Measurements from ENCODE around the gene AKR7A2.

AKR7A2 gene

DNA sequence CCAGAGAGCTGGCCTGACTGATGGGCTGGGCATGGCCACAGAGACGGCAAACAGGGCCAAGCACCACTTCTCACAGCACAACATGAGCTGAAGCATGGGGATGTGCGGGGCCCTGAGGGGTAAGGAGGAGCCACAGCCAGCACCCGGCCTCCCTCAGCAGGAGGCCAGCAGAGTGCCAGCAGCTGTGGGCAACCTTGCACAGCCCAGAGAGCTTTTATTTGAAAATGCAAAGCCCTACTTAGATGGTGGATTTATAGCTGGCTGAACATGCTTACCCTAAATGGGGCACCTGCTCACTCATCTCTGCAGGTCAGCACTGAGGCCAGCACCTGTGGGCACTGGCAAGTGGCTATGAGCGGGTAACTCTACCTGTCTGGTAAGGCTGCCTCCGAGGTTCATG lies 44.3 kb upstream of the AKR7A2 start:
- no peak overlapping the region for H3K14ac ChIP-seq (ENCODE audit: low read length)
- WGBS, 2 donors (ENCODE audit: extremely low coverage in 2 of 2, insufficient read length in 2 of 2, insufficient replicate concordance in 1 of 2), result no CpG with 5 or more reads among the region's 5 CpGs

DNA sequence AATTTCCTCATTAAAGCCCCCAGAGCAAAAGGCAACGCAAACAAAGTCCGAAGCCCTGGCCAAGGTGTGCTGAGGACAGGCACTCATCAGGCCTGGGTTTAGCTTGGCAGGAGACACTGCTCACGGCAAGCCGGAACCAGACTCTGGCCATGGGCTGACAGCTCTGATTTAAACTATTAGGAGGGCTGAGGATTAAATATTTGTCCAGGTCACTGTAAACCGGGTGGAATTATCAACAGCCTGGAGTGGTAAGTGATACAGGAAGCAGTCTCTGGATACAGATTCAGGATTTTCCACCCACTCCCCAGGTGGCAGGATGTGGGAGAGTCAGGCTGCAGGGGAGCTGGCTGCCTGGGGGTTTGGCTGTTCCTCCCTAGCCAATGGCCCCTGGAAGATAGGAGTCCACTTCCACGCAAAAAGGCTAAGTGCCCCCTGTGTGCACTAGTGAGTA lies 42.6 kb upstream of the AKR7A2 start:
- no peak overlapping the region for H3K9ac ChIP-seq (ENCODE audit: low read depth, low read length, poor library complexity)
- H3K18ac ChIP-seq (ENCODE audit: low read length), result no peak overlapping the region
- H2AFZ ChIP-seq (ENCODE audit: low read length), result no peak overlapping the region
- H4K8ac ChIP-seq (ENCODE audit: low read depth, low read length), result no peak overlapping the region
- H2BK12ac ChIP-seq (ENCODE audit: low read length), result no peak overlapping the region
- DNase-seq (ENCODE audit: low spot score), result no peak
- H3K4me3 ChIP-seq (ENCODE audit: low read length in 2 of 2), result no peak overlapping the region
- no peak overlapping the region for H3K4me2 ChIP-seq (ENCODE audit: insufficient read depth, low read length, poor library complexity, severe bottlenecking)
- no peak overlapping the region for H2BK15ac ChIP-seq (ENCODE audit: low read length)
- no peak overlapping the region for H2BK120ac ChIP-seq (ENCODE audit: low read depth, low read length)
- H2AK5ac ChIP-seq (ENCODE audit: low read depth, low read length), result no peak overlapping the region
- no CpG with 5 or more reads among the region's 6 CpGs for WGBS, 2 donors (ENCODE audit: extremely low coverage in 2 of 2, insufficient read length in 2 of 2, insufficient replicate concordance in 1 of 2)
- H3K14ac ChIP-seq (ENCODE audit: low read length), result no peak overlapping the region
- H3K36me3 ChIP-seq (replicated peaks in 1 of 2; ENCODE audit: control insufficient read depth in 2 of 2, insufficient read depth in 2 of 2, low read length in 2 of 2), result peaks cover 27 to 77% of the 10 kb centered on the region in 2 donors
- H3K9me3 ChIP-seq (replicated peaks in 1 of 2; ENCODE audit: control insufficient read depth in 2 of 2, insufficient read depth in 1 of 2, low read depth in 1 of 2, low read length in 2 of 2), result no peaks in the 10 kb centered on the region
- H3K23ac ChIP-seq (ENCODE audit: low read depth, low read length, poor library complexity), result no peak overlapping the region
- peaks cover 3% of the 10 kb centered on the region for H3K79me1 ChIP-seq (ENCODE audit: low read depth, low read length)
- no peaks in the 10 kb centered on the region for H3K27me3 ChIP-seq (ENCODE audit: control insufficient read depth in 3 of 3, insufficient read depth in 3 of 3, low read depth in 1 of 3, low read length in 3 of 3)
- H4K91ac ChIP-seq (ENCODE audit: low read depth, low read length, poor library complexity), result no peak overlapping the region
- no peak overlapping the region for H2BK5ac ChIP-seq (ENCODE audit: low read length)
- H3K4me1 ChIP-seq (ENCODE audit: control insufficient read depth in 2 of 2, insufficient read depth in 1 of 2, low read depth in 1 of 2, low read length in 2 of 2), result no peaks in the 10 kb centered on the region
- no peak overlapping the region for H3K4ac ChIP-seq (ENCODE audit: low read length)
- no peak overlapping the region for H3K27ac ChIP-seq (replicated peaks; ENCODE audit: low read length)

More for the DNA sequence above, 44.3 kb upstream of the AKR7A2 start:
- Histone ChIP-seq H3K79me1 (ENCODE audit: low read depth, low read length) (peaks cover 6% of the 10 kb centered on the region), H3K27me3 (ENCODE audit: control insufficient read depth in 3 of 3, insufficient read depth in 3 of 3, low read depth in 1 of 3, low read length in 3 of 3) (no peaks in the 10 kb centered on the region), H3K4me3 (ENCODE audit: low read length in 2 of 2) (no peak overlapping the region), H2BK120ac (ENCODE audit: low read depth, low read length) (no peak overlapping the region), H3K4ac (ENCODE audit: low read length) (no peak overlapping the region), H3K36me3 (replicated peaks in 1 of 2; ENCODE audit: control insufficient read depth in 2 of 2, insufficient read depth in 2 of 2, low read length in 2 of 2) (peaks cover 21 to 72% of the 10 kb centered on the region in 2 donors), H3K23ac (ENCODE audit: low read depth, low read length, poor library complexity) (peak overlapping the region; percentile 75), H3K4me1 (ENCODE audit: control insufficient read depth in 2 of 2, insufficient read depth in 1 of 2, low read depth in 1 of 2, low read length in 2 of 2) (peaks cover 0 to 2% of the 10 kb centered on the region in 2 donors), H3K18ac (ENCODE audit: low read length) (no peak overlapping the region), H3K4me2 (ENCODE audit: insufficient read depth, low read length, poor library complexity, severe bottlenecking) (no peak overlapping the region), H2BK12ac (ENCODE audit: low read length) (no peak overlapping the region), H3K27ac (replicated peaks; ENCODE audit: low read length) (no peak overlapping the region), H3K9ac (ENCODE audit: low read depth, low read length, poor library complexity) (no peak overlapping the region), H2BK15ac (ENCODE audit: low read length) (no peak overlapping the region), H4K91ac (ENCODE audit: low read depth, low read length, poor library complexity) (no peak overlapping the region), H3K9me3 (replicated peaks in 1 of 2; ENCODE audit: control insufficient read depth in 2 of 2, insufficient read depth in 1 of 2, low read depth in 1 of 2, low read length in 2 of 2) (no peaks in the 10 kb centered on the region), H2AK5ac (ENCODE audit: low read depth, low read length) (no peak overlapping the region), H2BK5ac (ENCODE audit: low read length) (no peak overlapping the region), H4K8ac (ENCODE audit: low read depth, low read length) (no peak overlapping the region), H2AFZ (ENCODE audit: low read length) (no peak overlapping the region)
- no peak for DNase-seq (ENCODE audit: low spot score)

DNA sequence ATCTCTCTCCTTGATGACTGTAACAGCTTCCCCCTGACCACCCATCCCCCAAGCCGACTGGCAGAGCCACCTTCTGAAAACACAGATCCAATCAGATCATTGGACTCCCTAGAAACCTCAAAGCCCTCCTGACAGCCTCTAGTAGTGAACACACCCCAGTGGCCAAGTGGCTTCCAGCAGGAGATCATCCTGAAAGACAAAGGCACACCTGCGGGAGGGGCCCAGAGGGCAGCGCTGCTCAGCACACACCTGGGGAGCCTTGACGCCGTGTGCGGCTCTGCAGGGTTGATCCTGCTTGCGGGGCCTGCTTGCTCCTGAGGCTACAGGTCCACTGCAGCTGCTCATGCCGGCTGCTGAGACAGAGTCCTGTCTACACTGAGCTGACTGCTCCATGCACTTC lies 41.7 kb upstream of the AKR7A2 start:
- Histone ChIP-seq H2BK15ac (ENCODE audit: low read length) (no peak overlapping the region), H3K9ac (ENCODE audit: low read depth, low read length, poor library complexity) (no peak overlapping the region), H3K27me3 (ENCODE audit: control insufficient read depth in 3 of 3, insufficient read depth in 3 of 3, low read depth in 1 of 3, low read length in 3 of 3) (no peaks in the 10 kb centered on the region), H3K4me1 (ENCODE audit: control insufficient read depth in 2 of 2, insufficient read depth in 1 of 2, low read depth in 1 of 2, low read length in 2 of 2) (no peaks in the 10 kb centered on the region), H3K27ac (replicated peaks; ENCODE audit: low read length) (no peak overlapping the region), H3K9me3 (replicated peaks in 1 of 2; ENCODE audit: control insufficient read depth in 2 of 2, insufficient read depth in 1 of 2, low read depth in 1 of 2, low read length in 2 of 2) (no peaks in the 10 kb centered on the region), H2BK120ac (ENCODE audit: low read depth, low read length) (no peak overlapping the region), H4K8ac (ENCODE audit: low read depth, low read length) (no peak overlapping the region), H2BK5ac (ENCODE audit: low read length) (no peak overlapping the region), H3K4me3 (ENCODE audit: low read length in 2 of 2) (no peak overlapping the region), H3K18ac (ENCODE audit: low read length) (no peak overlapping the region), H2AFZ (ENCODE audit: low read length) (no peak overlapping the region), H4K91ac (ENCODE audit: low read depth, low read length, poor library complexity) (no peak overlapping the region), H3K36me3 (replicated peaks in 1 of 2; ENCODE audit: control insufficient read depth in 2 of 2, insufficient read depth in 2 of 2, low read length in 2 of 2) (peaks cover 29 to 83% of the 10 kb centered on the region in 2 donors), H3K4ac (ENCODE audit: low read length) (no peak overlapping the region), H2BK12ac (ENCODE audit: low read length) (no peak overlapping the region), H3K14ac (ENCODE audit: low read length) (no peak overlapping the region), H3K79me1 (ENCODE audit: low read depth, low read length) (no peaks in the 10 kb centered on the region), H2AK5ac (ENCODE audit: low read depth, low read length) (no peak overlapping the region), H3K4me2 (ENCODE audit: insufficient read depth, low read length, poor library complexity, severe bottlenecking) (no peak overlapping the region), H3K23ac (ENCODE audit: low read depth, low read length, poor library complexity) (no peak overlapping the region)
- DNase-seq (ENCODE audit: low spot score), result no peak
- WGBS, 2 donors (ENCODE audit: extremely low coverage in 2 of 2, insufficient read length in 2 of 2, insufficient replicate concordance in 1 of 2), result no CpG with 5 or more reads among the region's 8 CpGs

DNA sequence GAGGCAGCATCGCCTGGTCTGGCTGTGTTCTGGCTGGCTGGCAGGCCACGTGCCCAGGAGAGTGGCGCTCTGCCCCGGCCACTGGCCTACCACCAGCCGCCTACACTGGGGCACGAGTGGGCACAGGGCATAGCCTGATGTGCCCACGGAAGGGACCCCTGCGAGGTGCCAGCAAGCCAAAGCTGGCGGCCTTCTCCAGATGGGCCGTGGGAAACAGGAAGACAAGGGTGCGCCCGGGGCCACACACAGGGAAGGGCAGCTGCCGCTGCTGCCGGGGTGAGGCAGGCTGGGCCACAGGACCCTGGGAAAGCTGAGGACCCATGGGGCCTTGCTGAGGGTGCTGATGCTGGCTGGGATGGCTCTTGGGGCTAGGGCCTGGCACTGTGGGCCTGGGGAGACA lies 40.9 kb upstream of the AKR7A2 start:
- Histone ChIP-seq H3K18ac (ENCODE audit: low read length) (no peak overlapping the region), H3K9ac (ENCODE audit: low read depth, low read length, poor library complexity) (no peak overlapping the region), H3K36me3 (replicated peaks in 1 of 2; ENCODE audit: control insufficient read depth in 2 of 2, insufficient read depth in 2 of 2, low read length in 2 of 2) (peaks cover 29 to 88% of the 10 kb centered on the region in 2 donors), H3K27me3 (ENCODE audit: control insufficient read depth in 3 of 3, insufficient read depth in 3 of 3, low read depth in 1 of 3, low read length in 3 of 3) (no peaks in the 10 kb centered on the region), H3K4me1 (ENCODE audit: control insufficient read depth in 2 of 2, insufficient read depth in 1 of 2, low read depth in 1 of 2, low read length in 2 of 2) (no peaks in the 10 kb centered on the region), H4K91ac (ENCODE audit: low read depth, low read length, poor library complexity) (no peak overlapping the region), H3K27ac (replicated peaks; ENCODE audit: low read length) (no peak overlapping the region), H3K14ac (ENCODE audit: low read length) (no peak overlapping the region), H3K4me3 (ENCODE audit: low read length in 2 of 2) (no peak overlapping the region), H2AK5ac (ENCODE audit: low read depth, low read length) (peak overlapping the region; percentile 21), H2BK120ac (ENCODE audit: low read depth, low read length) (no peak overlapping the region), H3K4me2 (ENCODE audit: insufficient read depth, low read length, poor library complexity, severe bottlenecking) (no peak overlapping the region), H2AFZ (ENCODE audit: low read length) (no peak overlapping the region), H2BK5ac (ENCODE audit: low read length) (no peak overlapping the region), H3K79me1 (ENCODE audit: low read depth, low read length) (no peaks in the 10 kb centered on the region), H3K4ac (ENCODE audit: low read length) (no peak overlapping the region), H4K8ac (ENCODE audit: low read depth, low read length) (no peak overlapping the region), H3K9me3 (replicated peaks in 1 of 2; ENCODE audit: control insufficient read depth in 2 of 2, insufficient read depth in 1 of 2, low read depth in 1 of 2, low read length in 2 of 2) (no peaks in the 10 kb centered on the region), H3K23ac (ENCODE audit: low read depth, low read length, poor library complexity) (no peak overlapping the region), H2BK15ac (ENCODE audit: low read length) (no peak overlapping the region), H2BK12ac (ENCODE audit: low read length) (no peak overlapping the region)
- WGBS, 2 donors (ENCODE audit: extremely low coverage in 2 of 2, insufficient read length in 2 of 2, insufficient replicate concordance in 1 of 2), result no CpG with 5 or more reads among the region's 14 CpGs
- no peak for DNase-seq (ENCODE audit: low spot score)
